ENCODE results near the gene ENTHD1. TPM values are rescaled to one million over a fixed set of nuclear protein-coding genes. Genes with fewer than 3 reads are reported as not detected.

Gene ENTHD1, protein sequence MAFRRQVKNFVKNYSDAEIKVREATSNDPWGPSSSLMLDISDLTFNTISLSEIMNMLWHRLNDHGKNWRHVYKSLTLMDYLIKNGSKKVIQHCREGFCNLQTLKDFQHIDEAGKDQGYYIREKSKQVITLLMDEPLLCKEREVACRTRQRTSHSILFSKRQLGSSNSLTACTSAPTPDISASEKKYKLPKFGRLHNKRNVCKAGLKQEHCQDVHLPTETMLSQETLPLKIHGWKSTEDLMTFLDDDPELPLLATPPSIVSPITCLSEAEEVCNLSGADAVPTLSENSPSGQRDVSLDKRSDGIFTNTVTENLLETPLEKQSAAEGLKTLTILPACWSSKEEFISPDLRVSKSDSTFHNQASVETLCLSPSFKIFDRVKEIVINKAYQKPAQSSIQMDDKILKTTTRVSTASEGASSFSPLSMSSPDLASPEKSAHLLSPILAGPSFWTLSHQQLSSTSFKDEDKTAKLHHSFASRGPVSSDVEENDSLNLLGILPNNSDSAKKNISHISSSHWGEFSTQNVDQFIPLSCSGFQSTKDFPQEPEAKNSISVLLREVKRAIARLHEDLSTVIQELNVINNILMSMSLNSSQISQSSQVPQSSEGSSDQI
- under 1 TPM in 1 of 2 donors, not detected in 1; 0.12 TPM for total RNA-seq
- not detected for polyA plus RNA-seq
- long read RNA-seq, donor 1, partial matches to known transcripts = 0 of 1 reads
- long read RNA-seq, donor 1, other reads (novel, unspliced or antisense) = 1 of 1 reads
- long read RNA-seq, donor 2 = 0 reads

DNA sequence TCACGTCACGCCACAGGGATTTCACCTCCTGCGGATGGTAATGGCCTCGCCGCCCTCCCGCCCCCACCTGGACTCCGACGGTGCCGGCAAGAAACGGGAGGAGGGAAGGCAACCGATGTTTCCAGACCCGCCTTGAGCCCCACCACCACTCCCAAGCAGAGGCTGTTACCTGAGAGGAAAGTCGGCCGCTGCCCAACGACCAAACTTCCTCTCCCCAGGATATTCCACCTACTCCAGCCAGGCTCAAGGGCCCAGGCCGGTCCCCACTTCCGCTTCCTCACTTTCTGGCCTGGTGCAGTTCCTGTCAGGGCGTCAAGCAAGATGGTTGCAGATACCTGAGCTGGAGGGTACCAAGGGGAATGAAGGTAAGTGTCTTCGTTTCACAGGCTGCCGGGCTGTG lies at the start of gene ENTHD1:
Gene ENTHD1 (minus strand): TSS at position 235 of the 400 bp plus-strand sequence. CDS start 6,012 bp downstream, outside the sequence.
- 64 to 68% methylated on average over 17 to 20 of the region's 20 CpGs for WGBS, 2 donors
- H3K36me3 ChIP-seq (ENCODE audit: control insufficient read depth in 1 of 2, insufficient read depth in 2 of 2, low read length in 1 of 2) = no peaks in the 10 kb centered on the region
- H3K4me3 ChIP-seq (ENCODE audit: low read length in 2 of 2) = no peak within 1 kb of the TSS
- H3K27ac ChIP-seq (ENCODE audit: low read depth in 1 of 2, low read length in 2 of 2) = no peak within 1 kb of the TSS
- intact Hi-C loops (cut with DNase I) = no loop called here
- no peaks in the 10 kb centered on the region for H3K27me3 ChIP-seq (ENCODE audit: control insufficient read depth in 1 of 2, insufficient read depth in 2 of 2, low read length in 1 of 2)
- no peaks in the 10 kb centered on the region for H3K9me3 ChIP-seq (ENCODE audit: control insufficient read depth, low read length)
- DNase-seq = no peak
- no peak for ATAC-seq (ENCODE audit: low FRiP score)
- no peaks in the 10 kb centered on the region for H3K4me1 ChIP-seq (ENCODE audit: control insufficient read depth in 1 of 2, insufficient read depth in 2 of 2, low read length in 2 of 2)

DNA sequence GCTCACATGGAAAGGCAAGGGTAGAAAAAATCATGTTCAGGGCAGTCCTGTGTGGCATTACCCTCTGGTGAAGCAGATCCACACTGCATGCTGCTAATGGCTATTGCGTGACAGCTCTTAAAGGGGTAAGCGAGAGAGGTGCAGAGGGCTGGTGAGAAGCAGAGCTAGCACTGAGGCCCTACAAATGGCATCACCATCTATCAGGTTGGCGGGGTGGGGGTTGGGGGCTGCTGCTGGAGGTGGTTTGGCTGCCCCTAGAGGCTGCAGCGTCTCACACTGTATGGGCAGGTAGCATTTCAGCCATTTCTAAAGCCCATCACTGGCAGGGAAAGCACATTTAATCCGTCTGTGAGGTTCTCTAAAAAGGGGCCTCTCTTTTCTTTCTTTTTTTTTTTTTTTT lies 49.8 kb upstream of the ENTHD1 start:
- intact Hi-C loops (cut with DNase I) = no loop called here
- H3K27ac ChIP-seq (ENCODE audit: low read depth in 1 of 2, low read length in 2 of 2) = no peak overlapping the region
- H3K36me3 ChIP-seq (ENCODE audit: control insufficient read depth in 1 of 2, insufficient read depth in 2 of 2, low read length in 1 of 2) = no peaks in the 10 kb centered on the region

DNA sequence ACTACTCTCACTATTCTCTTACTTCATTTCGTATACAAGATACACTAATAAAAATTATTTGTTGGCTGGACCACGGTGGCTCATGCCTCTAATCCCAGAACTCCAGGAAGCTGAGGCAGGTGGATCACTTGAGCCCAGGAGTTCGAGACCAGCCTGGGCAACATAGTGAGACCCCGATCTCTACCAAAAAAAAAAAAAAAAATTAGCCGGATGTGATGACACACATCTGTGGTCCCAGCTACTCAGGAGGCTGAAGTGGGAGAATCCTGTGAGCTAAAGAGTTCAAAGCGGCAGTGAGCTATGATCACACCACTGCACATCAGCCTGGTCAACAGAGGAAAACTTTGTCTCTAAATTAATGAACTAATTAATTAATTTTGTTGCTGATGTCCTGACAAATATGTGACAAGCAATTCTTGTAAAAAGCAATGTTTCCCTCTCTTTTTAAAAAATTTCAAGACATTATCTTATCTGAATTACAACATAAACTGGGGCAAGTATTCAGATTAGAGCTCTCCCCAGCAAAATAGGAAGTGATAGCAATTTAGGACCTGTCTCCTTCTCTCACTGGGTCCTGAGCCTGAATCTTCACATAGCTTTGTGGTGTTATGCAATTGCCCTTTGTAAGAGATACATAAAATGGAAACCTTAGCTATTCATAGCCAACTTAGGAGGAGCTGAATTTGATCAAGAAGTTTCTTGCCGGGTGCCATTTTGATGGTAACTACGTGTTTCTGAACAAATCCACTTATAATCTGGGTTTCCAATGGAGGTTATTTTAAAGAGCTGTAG lies 49.1 kb upstream of the ENTHD1 start:
- H3K27ac ChIP-seq (ENCODE audit: low read depth in 1 of 2, low read length in 2 of 2) = no peak overlapping the region
- 78 to 80% methylated on average over 8 of the region's 8 CpGs for WGBS, 2 donors
- no peaks in the 10 kb centered on the region for H3K27me3 ChIP-seq (ENCODE audit: control insufficient read depth in 1 of 2, insufficient read depth in 2 of 2, low read length in 1 of 2)
- intact Hi-C loops (cut with DNase I) = no loop called here
- no peak for ATAC-seq (ENCODE audit: low FRiP score)
- H3K36me3 ChIP-seq (ENCODE audit: control insufficient read depth in 1 of 2, insufficient read depth in 2 of 2, low read length in 1 of 2) = no peaks in the 10 kb centered on the region
- DNase-seq = no peak
- H3K4me3 ChIP-seq (ENCODE audit: low read length in 2 of 2) = no peak overlapping the region
- no peaks in the 10 kb centered on the region for H3K9me3 ChIP-seq (ENCODE audit: control insufficient read depth, low read length)
- H3K4me1 ChIP-seq (ENCODE audit: control insufficient read depth in 1 of 2, insufficient read depth in 2 of 2, low read length in 2 of 2) = no peaks in the 10 kb centered on the region

More for the DNA sequence above, 49.8 kb upstream of the ENTHD1 start:
- no peaks in the 10 kb centered on the region for H3K4me1 ChIP-seq (ENCODE audit: control insufficient read depth in 1 of 2, insufficient read depth in 2 of 2, low read length in 2 of 2)
- 47 to 52% methylated on average over 5 of the region's 5 CpGs for WGBS, 2 donors
- no peaks in the 10 kb centered on the region for H3K27me3 ChIP-seq (ENCODE audit: control insufficient read depth in 1 of 2, insufficient read depth in 2 of 2, low read length in 1 of 2)
- DNase-seq = no peak
- ATAC-seq (ENCODE audit: low FRiP score) = no peak
- H3K9me3 ChIP-seq (ENCODE audit: control insufficient read depth, low read length) = no peaks in the 10 kb centered on the region
- no peak overlapping the region for H3K4me3 ChIP-seq (ENCODE audit: low read length in 2 of 2)

DNA sequence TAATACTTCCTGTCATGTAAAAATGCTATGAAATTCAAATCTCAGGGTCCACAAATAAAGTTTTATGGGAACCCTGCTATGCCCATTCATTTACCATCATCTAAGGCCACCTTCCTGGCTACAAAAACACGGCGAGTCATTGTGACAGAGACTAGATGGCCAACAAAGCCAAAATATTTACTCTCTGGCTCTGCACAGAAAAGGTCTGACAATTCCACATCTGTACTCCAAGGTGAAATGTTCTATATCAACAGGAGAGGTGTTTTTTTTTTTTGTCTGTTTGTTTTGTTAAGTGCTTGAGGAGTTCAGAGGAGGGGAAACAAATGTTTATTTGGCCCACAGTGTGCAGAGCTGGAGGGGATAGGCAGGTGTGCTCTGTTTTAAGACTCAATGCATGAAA lies 48.0 kb upstream of the ENTHD1 start:
- no peak for ATAC-seq (ENCODE audit: low FRiP score)
- no peak overlapping the region for H3K4me3 ChIP-seq (ENCODE audit: low read length in 2 of 2)
- no peaks in the 10 kb centered on the region for H3K27me3 ChIP-seq (ENCODE audit: control insufficient read depth in 1 of 2, insufficient read depth in 2 of 2, low read length in 1 of 2)
- 65 to 67% methylated on average over 2 of the region's 2 CpGs for WGBS, 2 donors
- H3K9me3 ChIP-seq (ENCODE audit: control insufficient read depth, low read length) = no peaks in the 10 kb centered on the region
- H3K4me1 ChIP-seq (ENCODE audit: control insufficient read depth in 1 of 2, insufficient read depth in 2 of 2, low read length in 2 of 2) = no peaks in the 10 kb centered on the region
- H3K27ac ChIP-seq (ENCODE audit: low read depth in 1 of 2, low read length in 2 of 2) = no peak overlapping the region
- intact Hi-C loops (cut with DNase I) = no loop called here
- no peak for DNase-seq
- H3K36me3 ChIP-seq (ENCODE audit: control insufficient read depth in 1 of 2, insufficient read depth in 2 of 2, low read length in 1 of 2) = no peaks in the 10 kb centered on the region

DNA sequence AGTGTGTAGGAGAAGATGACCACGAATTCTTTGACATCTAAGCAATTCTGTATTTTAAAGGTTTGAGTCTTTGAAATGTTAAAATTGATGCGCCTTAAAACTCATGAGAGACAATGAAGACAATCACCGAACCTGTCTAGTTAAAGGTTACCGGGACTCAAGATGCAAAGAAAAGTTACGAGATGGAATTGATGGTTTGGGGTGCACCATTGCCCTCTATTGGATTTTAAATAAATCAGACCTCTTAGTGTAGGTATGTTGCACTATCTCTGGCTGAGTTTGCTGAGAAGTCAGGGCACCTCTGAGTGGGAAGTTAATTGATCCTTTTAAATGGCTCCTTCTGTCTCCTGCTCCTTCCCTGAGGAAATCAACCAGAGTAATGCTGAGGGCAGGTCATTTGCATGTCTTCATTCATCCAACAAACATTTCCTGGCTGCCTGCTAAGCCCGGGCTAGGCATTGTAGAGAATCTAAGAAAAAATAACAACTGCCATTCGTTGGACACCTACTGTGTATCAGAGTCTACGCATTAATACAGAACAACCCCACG lies 47.3 kb upstream of the ENTHD1 start:
- ATAC-seq (ENCODE audit: low FRiP score) (no peak), DNase-seq (no peak)
- no peaks in the 10 kb centered on the region for H3K27me3 ChIP-seq (ENCODE audit: control insufficient read depth in 1 of 2, insufficient read depth in 2 of 2, low read length in 1 of 2)
- no peak overlapping the region for H3K4me3 ChIP-seq (ENCODE audit: low read length in 2 of 2)
- intact Hi-C loops (cut with DNase I) = no loop called here
- 53 to 57% methylated on average over 9 of the region's 9 CpGs for WGBS, 2 donors
- no peak overlapping the region for H3K27ac ChIP-seq (ENCODE audit: low read depth in 1 of 2, low read length in 2 of 2)
- H3K4me1 ChIP-seq (ENCODE audit: control insufficient read depth in 1 of 2, insufficient read depth in 2 of 2, low read length in 2 of 2) = no peaks in the 10 kb centered on the region
- no peaks in the 10 kb centered on the region for H3K36me3 ChIP-seq (ENCODE audit: control insufficient read depth in 1 of 2, insufficient read depth in 2 of 2, low read length in 1 of 2)
- H3K9me3 ChIP-seq (ENCODE audit: control insufficient read depth, low read length) = no peaks in the 10 kb centered on the region

DNA sequence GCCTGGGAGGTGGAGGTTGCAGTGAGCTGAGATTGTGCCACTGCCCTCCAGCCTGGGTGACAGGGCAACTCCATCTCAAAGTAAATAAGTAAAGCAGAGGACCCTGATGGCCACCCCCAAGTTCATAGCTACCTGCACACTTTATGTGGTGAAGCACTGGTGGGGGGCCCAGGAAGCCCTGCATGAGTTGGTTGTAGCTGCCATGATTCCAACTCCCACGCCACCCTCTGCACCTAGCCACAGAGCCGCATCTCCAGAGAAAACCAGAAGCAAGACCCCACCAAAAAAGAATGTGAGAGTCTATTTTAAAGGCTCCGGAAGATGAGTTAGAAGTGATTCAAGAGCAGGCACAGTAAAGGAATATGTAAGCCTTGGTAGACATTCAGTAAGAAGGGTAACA lies 46.3 kb upstream of the ENTHD1 start:
- no peaks in the 10 kb centered on the region for H3K36me3 ChIP-seq (ENCODE audit: control insufficient read depth in 1 of 2, insufficient read depth in 2 of 2, low read length in 1 of 2)
- ATAC-seq (ENCODE audit: low FRiP score) = no peak
- H3K27me3 ChIP-seq (ENCODE audit: control insufficient read depth in 1 of 2, insufficient read depth in 2 of 2, low read length in 1 of 2) = no peaks in the 10 kb centered on the region
- DNase-seq = no peak
- H3K9me3 ChIP-seq (ENCODE audit: control insufficient read depth, low read length) = no peaks in the 10 kb centered on the region
- intact Hi-C loops (cut with DNase I) = no loop called here
- 93 to 94% methylated on average over 3 of the region's 3 CpGs for WGBS, 2 donors
- H3K4me3 ChIP-seq (ENCODE audit: low read length in 2 of 2) = no peak overlapping the region
- H3K27ac ChIP-seq (ENCODE audit: low read depth in 1 of 2, low read length in 2 of 2) = no peak overlapping the region
- no peaks in the 10 kb centered on the region for H3K4me1 ChIP-seq (ENCODE audit: control insufficient read depth in 1 of 2, insufficient read depth in 2 of 2, low read length in 2 of 2)

DNA sequence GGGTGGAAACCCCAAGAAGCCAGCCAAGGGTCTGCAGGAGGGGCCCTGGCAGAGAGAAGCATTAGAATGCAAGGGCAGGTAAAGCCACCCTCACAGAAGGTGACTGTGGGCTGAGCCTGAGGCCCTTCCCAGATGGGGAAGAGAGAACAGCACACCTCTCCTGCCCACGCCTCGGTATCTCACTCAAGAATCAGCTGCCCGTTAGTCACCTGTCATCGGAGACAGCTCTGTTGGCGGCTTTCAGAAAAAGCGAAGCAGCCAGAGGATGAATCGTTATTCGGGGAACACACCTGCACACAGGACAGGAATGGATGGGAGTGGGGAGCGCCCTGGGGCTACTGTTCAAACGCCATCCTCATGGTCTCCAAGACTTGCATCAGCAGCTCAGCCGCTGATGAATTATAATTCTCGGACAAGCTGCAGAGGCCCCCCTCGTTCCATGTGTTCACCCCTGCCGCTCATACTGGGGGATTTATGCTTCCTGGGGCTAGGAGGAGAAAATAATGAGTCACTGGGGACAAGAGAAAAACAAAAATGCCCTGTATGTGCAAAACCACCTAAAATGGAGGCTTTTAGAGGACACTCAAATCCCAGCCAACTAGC lies 45.0 kb upstream of the ENTHD1 start:
- Histone ChIP-seq H3K4me1 (ENCODE audit: control insufficient read depth in 1 of 2, insufficient read depth in 2 of 2, low read length in 2 of 2) (no peaks in the 10 kb centered on the region), H3K9me3 (ENCODE audit: control insufficient read depth, low read length) (no peaks in the 10 kb centered on the region), H3K27me3 (ENCODE audit: control insufficient read depth in 1 of 2, insufficient read depth in 2 of 2, low read length in 1 of 2) (no peaks in the 10 kb centered on the region), H3K36me3 (ENCODE audit: control insufficient read depth in 1 of 2, insufficient read depth in 2 of 2, low read length in 1 of 2) (no peaks in the 10 kb centered on the region), H3K4me3 (ENCODE audit: low read length in 2 of 2) (no peak overlapping the region), H3K27ac (ENCODE audit: low read depth in 1 of 2, low read length in 2 of 2) (no peak overlapping the region)
- DNase-seq = no peak
- no peak for ATAC-seq (ENCODE audit: low FRiP score)
- intact Hi-C loops (cut with DNase I) = no loop called here
- 49 to 60% methylated on average over 14 of the region's 14 CpGs for WGBS, 2 donors

DNA sequence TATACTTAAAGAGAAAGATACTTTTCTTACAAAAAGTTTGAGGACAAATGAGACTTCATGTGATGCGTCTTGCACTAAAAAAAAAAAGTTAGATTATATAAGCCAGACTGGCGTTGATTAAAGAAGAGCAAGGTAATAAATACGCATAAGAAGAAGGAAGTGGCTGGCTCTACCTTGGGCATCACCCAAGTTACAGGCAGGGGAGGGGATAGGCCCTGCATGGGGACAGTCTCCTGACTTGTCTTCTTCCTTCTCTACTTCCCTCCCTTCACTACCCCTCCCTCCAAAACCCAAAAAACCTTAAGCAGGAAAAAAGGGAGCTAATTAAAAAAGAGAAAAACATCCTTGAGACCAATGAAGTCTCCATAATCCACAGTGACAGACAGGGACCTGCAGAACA lies 44.3 kb upstream of the ENTHD1 start:
- no peaks in the 10 kb centered on the region for H3K27me3 ChIP-seq (ENCODE audit: control insufficient read depth in 1 of 2, insufficient read depth in 2 of 2, low read length in 1 of 2)
- H3K27ac ChIP-seq (ENCODE audit: low read depth in 1 of 2, low read length in 2 of 2) = no peak overlapping the region
- no peak for ATAC-seq (ENCODE audit: low FRiP score)
- 86 to 91% methylated on average over 3 of the region's 3 CpGs for WGBS, 2 donors
- H3K9me3 ChIP-seq (ENCODE audit: control insufficient read depth, low read length) = no peaks in the 10 kb centered on the region
- intact Hi-C loops (cut with DNase I) = no loop called here
- DNase-seq = no peak
- no peaks in the 10 kb centered on the region for H3K36me3 ChIP-seq (ENCODE audit: control insufficient read depth in 1 of 2, insufficient read depth in 2 of 2, low read length in 1 of 2)
- H3K4me3 ChIP-seq (ENCODE audit: low read length in 2 of 2) = no peak overlapping the region
- H3K4me1 ChIP-seq (ENCODE audit: control insufficient read depth in 1 of 2, insufficient read depth in 2 of 2, low read length in 2 of 2) = no peaks in the 10 kb centered on the region

All from aorta (tissue), 5 donors.